ENCODE results near the gene TRIM41. TPM values are rescaled to one million over a fixed set of nuclear protein-coding genes. Genes with fewer than 3 reads are reported as not detected.
"Not testable (repeated sequence)": the region's sequence is repeated elsewhere in the genome, so short reads cannot be mapped to it uniquely, and the experiment has no call there.

TRIM41 gene
- total and polyA plus RNA-seq, 2 experiments from 2014 or later, result 6.2 to 8.7 TPM

DNA sequence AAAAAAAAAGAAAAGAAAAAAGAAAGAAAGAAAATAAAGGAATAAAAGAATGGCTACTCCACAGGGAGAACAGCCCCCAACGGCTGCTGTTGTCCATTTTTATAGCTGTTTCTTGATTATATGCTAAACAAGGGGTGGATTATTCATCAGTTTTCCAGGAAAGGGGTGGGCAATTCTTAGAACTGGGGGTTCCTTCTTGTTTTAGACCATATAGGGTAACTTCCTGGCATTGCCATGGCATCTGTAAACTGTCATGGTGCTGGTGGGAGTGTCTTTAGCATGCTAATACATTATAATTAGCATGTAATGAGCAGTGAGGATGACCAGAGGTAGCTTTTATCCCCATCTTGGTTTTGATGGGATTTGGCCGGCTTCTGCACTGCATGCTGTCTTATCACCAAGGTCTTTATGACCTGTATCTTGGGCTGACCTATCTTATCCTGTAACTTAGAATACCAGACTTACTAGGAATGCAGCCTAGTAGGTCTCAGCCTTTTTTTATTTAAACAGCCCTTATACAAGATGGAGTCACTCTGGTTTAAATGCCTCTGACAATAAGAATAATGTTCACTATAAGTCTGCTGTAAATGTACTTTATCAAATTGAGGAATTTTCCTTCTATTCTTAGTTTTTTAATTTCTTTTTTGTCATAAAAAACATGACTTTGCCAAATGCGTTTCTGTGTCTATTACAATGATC, 46.7 kb upstream of the TRIM41 start:
- peaks cover 5% of the 10 kb centered on the region; the same call in 2 of the 3 replicates for H3K4me1 Mint-ChIP-seq
- no peaks in the 10 kb centered on the region for H3K79me2 ChIP-seq (replicated peaks; ENCODE audit: insufficient read depth)
- peaks cover 35% of the 10 kb centered on the region for H3K27me3 Mint-ChIP-seq (ENCODE audit: insufficient read depth, low read depth, poor library complexity)
- no peaks in the 10 kb centered on the region; the same call in 1 of the 2 replicates for H3F3A ChIP-seq (replicated peaks; ENCODE audit: low read depth)
- H3K4me1 ChIP-seq (ENCODE audit: insufficient read depth), result no peaks in the 10 kb centered on the region; the same call in 1 of the 2 replicates
- H3K4me3 Mint-ChIP-seq, result no peak overlapping the region
- no peaks in the 10 kb centered on the region; the same call in 2 of the 3 replicates for H3K36me3 Mint-ChIP-seq (ENCODE audit: low read depth)
- no peak for ATAC-seq
- H3K36me3 ChIP-seq (ENCODE audit: insufficient read depth), result no peaks in the 10 kb centered on the region
- DNase-seq (ENCODE audit: low spot score), result no peak
- H3K9me2 ChIP-seq (ENCODE audit: insufficient read depth), result no peaks in the 10 kb centered on the region
- H3K9me3 Mint-ChIP-seq, result peaks cover 11% of the 10 kb centered on the region; the same call in 2 of the 3 replicates
- H3K27me3 ChIP-seq (ENCODE audit: insufficient read depth), result peaks cover 19% of the 10 kb centered on the region
- no peak overlapping the region for H3K27ac ChIP-seq (ENCODE audit: low read depth)
- H3K27ac Mint-ChIP-seq, result no peak overlapping the region
- H2AFZ ChIP-seq, result no peak overlapping the region
- TF ChIP-seq EZH2 (IDR thresholded peaks at IDR 0.05; ENCODE audit: low read depth, unreplicated experiment) (no peak), EZH2phosphoT487 (IDR thresholded peaks at IDR 0.05; ENCODE audit: unreplicated experiment) (no peak), NANOG (IDR thresholded peaks at IDR 0.05; ENCODE audit: borderline replicate concordance) (no peak), POLR2AphosphoS5 (IDR thresholded peaks at IDR 0.05; ENCODE audit: low read depth) (no peak), CREB1 (CRISPR knock-in tag; IDR thresholded peaks at IDR 0.05; ENCODE audit: low read depth) (no peak), STAT1 (IDR thresholded peaks at IDR 0.05; ENCODE audit: unreplicated experiment) (no peak)
- TF ChIP-seq, protein P1, sequence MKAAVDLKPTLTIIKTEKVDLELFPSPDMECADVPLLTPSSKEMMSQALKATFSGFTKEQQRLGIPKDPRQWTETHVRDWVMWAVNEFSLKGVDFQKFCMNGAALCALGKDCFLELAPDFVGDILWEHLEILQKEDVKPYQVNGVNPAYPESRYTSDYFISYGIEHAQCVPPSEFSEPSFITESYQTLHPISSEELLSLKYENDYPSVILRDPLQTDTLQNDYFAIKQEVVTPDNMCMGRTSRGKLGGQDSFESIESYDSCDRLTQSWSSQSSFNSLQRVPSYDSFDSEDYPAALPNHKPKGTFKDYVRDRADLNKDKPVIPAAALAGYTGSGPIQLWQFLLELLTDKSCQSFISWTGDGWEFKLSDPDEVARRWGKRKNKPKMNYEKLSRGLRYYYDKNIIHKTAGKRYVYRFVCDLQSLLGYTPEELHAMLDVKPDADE (IDR thresholded peaks at IDR 0.05), result no peak
- TF ChIP-seq, protein P2, sequence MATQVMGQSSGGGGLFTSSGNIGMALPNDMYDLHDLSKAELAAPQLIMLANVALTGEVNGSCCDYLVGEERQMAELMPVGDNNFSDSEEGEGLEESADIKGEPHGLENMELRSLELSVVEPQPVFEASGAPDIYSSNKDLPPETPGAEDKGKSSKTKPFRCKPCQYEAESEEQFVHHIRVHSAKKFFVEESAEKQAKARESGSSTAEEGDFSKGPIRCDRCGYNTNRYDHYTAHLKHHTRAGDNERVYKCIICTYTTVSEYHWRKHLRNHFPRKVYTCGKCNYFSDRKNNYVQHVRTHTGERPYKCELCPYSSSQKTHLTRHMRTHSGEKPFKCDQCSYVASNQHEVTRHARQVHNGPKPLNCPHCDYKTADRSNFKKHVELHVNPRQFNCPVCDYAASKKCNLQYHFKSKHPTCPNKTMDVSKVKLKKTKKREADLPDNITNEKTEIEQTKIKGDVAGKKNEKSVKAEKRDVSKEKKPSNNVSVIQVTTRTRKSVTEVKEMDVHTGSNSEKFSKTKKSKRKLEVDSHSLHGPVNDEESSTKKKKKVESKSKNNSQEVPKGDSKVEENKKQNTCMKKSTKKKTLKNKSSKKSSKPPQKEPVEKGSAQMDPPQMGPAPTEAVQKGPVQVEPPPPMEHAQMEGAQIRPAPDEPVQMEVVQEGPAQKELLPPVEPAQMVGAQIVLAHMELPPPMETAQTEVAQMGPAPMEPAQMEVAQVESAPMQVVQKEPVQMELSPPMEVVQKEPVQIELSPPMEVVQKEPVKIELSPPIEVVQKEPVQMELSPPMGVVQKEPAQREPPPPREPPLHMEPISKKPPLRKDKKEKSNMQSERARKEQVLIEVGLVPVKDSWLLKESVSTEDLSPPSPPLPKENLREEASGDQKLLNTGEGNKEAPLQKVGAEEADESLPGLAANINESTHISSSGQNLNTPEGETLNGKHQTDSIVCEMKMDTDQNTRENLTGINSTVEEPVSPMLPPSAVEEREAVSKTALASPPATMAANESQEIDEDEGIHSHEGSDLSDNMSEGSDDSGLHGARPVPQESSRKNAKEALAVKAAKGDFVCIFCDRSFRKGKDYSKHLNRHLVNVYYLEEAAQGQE (IDR thresholded peaks at IDR 0.05; ENCODE audit: unreplicated experiment), result no peak
- H3K4me2 ChIP-seq, result no peak overlapping the region
- no peaks in the 10 kb centered on the region for H4K20me1 ChIP-seq (replicated peaks; ENCODE audit: insufficient read depth)
- no peak overlapping the region for H3K4me3 ChIP-seq

DNA sequence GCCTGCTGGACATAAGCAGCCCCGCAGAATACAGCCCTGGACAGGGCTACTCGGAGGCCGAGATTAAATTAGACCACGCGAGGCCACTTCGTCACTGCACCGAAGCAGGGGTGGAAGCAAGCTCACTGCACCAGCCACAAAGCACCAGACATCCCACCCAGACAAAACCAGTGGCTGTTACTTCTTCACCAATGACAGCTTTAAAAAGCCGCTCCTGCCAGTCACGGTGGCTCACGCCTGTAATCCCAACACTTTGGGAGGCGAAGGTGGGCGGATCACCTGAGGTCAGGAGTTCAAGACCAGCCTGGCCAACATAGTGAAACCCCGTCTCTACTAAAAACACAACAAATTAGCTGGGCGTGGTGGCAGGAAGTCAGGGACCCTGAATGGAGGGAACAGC, 45.5 kb upstream of the TRIM41 start:
- H3K27ac Mint-ChIP-seq; H3F3A ChIP-seq (replicated peaks; ENCODE audit: low read depth); H3K79me2 ChIP-seq (replicated peaks; ENCODE audit: insufficient read depth); H3K4me3 Mint-ChIP-seq; H3K4me3 ChIP-seq; DNase-seq (ENCODE audit: low spot score); H3K27ac ChIP-seq (ENCODE audit: low read depth); H4K20me1 ChIP-seq (replicated peaks; ENCODE audit: insufficient read depth); H3K4me1 ChIP-seq (ENCODE audit: insufficient read depth); H3K4me2 ChIP-seq; H2AFZ ChIP-seq; H3K9me2 ChIP-seq (ENCODE audit: insufficient read depth); H3K4me1 Mint-ChIP-seq; H3K27me3 ChIP-seq (ENCODE audit: insufficient read depth); ATAC-seq; H3K36me3 ChIP-seq (ENCODE audit: insufficient read depth); H3K36me3 Mint-ChIP-seq (ENCODE audit: low read depth): not testable (repeated sequence)
- Mint-ChIP-seq H3K9me3 (peaks cover 18% of the 10 kb centered on the region), H3K27me3 (ENCODE audit: insufficient read depth, low read depth, poor library complexity) (peaks cover 28% of the 10 kb centered on the region)

Measured in GM23338 (cell line).